ENCODE measurements around the gene OTOGL.

DNA sequence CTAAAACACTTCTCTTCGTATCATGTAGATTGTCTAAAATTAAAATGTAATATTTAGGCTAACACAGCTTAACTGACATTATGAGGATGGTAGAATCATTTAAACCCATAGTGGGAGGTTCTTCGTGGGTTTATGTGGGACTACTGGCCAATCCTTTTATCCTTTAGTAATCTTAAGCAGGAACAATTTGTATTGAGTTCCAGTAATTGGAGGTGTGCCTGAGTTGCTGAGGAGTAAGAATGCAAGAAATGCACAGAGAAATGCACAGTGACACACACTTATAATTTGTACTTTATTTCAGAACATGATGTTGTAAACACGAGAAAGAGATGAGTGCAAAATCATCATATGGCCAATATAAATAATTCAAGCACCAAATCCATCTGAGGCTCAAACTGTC, 22.3 kb downstream of the OTOGL start:
- TF ChIP-seq, protein P1, sequence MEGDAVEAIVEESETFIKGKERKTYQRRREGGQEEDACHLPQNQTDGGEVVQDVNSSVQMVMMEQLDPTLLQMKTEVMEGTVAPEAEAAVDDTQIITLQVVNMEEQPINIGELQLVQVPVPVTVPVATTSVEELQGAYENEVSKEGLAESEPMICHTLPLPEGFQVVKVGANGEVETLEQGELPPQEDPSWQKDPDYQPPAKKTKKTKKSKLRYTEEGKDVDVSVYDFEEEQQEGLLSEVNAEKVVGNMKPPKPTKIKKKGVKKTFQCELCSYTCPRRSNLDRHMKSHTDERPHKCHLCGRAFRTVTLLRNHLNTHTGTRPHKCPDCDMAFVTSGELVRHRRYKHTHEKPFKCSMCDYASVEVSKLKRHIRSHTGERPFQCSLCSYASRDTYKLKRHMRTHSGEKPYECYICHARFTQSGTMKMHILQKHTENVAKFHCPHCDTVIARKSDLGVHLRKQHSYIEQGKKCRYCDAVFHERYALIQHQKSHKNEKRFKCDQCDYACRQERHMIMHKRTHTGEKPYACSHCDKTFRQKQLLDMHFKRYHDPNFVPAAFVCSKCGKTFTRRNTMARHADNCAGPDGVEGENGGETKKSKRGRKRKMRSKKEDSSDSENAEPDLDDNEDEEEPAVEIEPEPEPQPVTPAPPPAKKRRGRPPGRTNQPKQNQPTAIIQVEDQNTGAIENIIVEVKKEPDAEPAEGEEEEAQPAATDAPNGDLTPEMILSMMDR (IDR thresholded peaks at IDR 0.05) = no peak
- no peak for TF ChIP-seq ZFX (IDR thresholded peaks at IDR 0.05; ENCODE audit: borderline replicate concordance)
